SK-N-SH (cell line): ENCODE measurements around the gene COX7A1. TPM values are rescaled to one million over a fixed set of nuclear protein-coding genes. Genes with fewer than 3 reads are reported as not detected.

Experiments
- CTCF ChIA-PET: fragments of 300-600, 350-600 bp; formaldehyde crosslinking; extraction: SDS; loops from one replicate; lab custom pipeline; 2021; lab: Yijun Ruan, JAX
- POLR2A ChIA-PET: fragments of 350-600 bp; sonication (Branson Sonifier 250); formaldehyde crosslinking; extraction: SDS; loops from one replicate; lab custom pipeline; 2020; ENCODE audit warnings: antibody characterized with exemption, inconsistent platforms; lab: Yijun Ruan, JAX
- DNase-seq: peaks from one replicate; pipeline ENCODE4 v3.0.0; 2012
- H2AFZ ChIP-seq: fragments of 200-600 bp; sonication (generic); 2 replicates; pipeline ENCODE4 v1.8.1; 2016; ENCODE audit warnings: antibody characterized with exemption, mild to moderate bottlenecking, low read depth
- H3F3A ChIP-seq: fragments of 200-600 bp; sonication (generic); replicated peaks from 2 replicates; pipeline ENCODE3; 2016; ENCODE audit warnings: antibody characterized with exemption, mild to moderate bottlenecking; ENCODE audit not compliant: insufficient read depth
- H3K27ac ChIP-seq, 2 experiments: fragments of 200-500 bp in 1 of 2; fragments of 200-600 bp in 1 of 2; sonication (Bioruptor generic) in 1 of 2; sonication (generic), shearing (Covaris generic) in 1 of 2; 2 replicates each; pipeline versions ENCODE4 v1.5.1 to v1.6.1; 2014 to 2016; ENCODE audit warnings: low read depth in 2 of 2, inconsistent platforms in 1 of 2, low read length in 1 of 2, mild to moderate bottlenecking in 1 of 2, mixed read lengths in 1 of 2
- H3K27me3 ChIP-seq: fragments of 200-600 bp; sonication (generic), shearing (Covaris generic); 2 replicates; pipeline ENCODE4 v1.6.1; 2016; ENCODE audit warnings: mixed run types; ENCODE audit not compliant: insufficient read depth
- H3K36me3 ChIP-seq, 2 experiments: fragments of 200-500 bp in 1 of 2; fragments of 200-600 bp in 1 of 2; sonication (Bioruptor generic) in 1 of 2; sonication (generic) in 1 of 2; replicated peaks in 1 of 2; 2 replicates each; pipeline versions ENCODE3 to v1.5.1; 2014 to 2016; ENCODE audit warnings: low read length in 1 of 2, mild to moderate bottlenecking in 1 of 2; ENCODE audit not compliant: insufficient read depth in 2 of 2, control insufficient read depth in 1 of 2
- H3K4me1 ChIP-seq, 2 experiments: fragments of 200-500 bp in 1 of 2; fragments of 200-600 bp in 1 of 2; sonication (Bioruptor generic) in 1 of 2; sonication (generic), shearing (Covaris generic) in 1 of 2; 2 replicates each; pipeline versions ENCODE4 v1.5.1 to v1.6.1; 2014 to 2016; ENCODE audit warnings: low read depth in 1 of 2, low read length in 1 of 2, mixed run types in 1 of 2; ENCODE audit not compliant: insufficient read depth in 2 of 2, control insufficient read depth in 1 of 2
- H3K4me2 ChIP-seq: fragments of 200-600 bp; sonication (generic), shearing (Covaris generic); 2 replicates; pipeline ENCODE4 v1.6.1; 2017; ENCODE audit warnings: mixed run types
- H3K4me3 ChIP-seq, 2 experiments: fragments of 200-500 bp in 1 of 2; fragments of 200-600 bp in 1 of 2; sonication (Bioruptor generic) in 1 of 2; sonication (generic), shearing (Covaris generic) in 1 of 2; 2 replicates each; pipeline versions ENCODE4 v1.5.1 to v1.8.1; 2014 to 2016; ENCODE audit warnings: low read depth in 2 of 2, inconsistent platforms in 1 of 2, low read length in 1 of 2, mild to moderate bottlenecking in 1 of 2, mixed read lengths in 1 of 2, moderate library complexity in 1 of 2
- H3K79me2 ChIP-seq: fragments of 200-600 bp; sonication (generic); 2 replicates; pipeline ENCODE4 v1.8.1; 2017; ENCODE audit warnings: mild to moderate bottlenecking; ENCODE audit not compliant: insufficient read depth
- H3K9ac ChIP-seq: fragments of 200-600 bp; sonication (generic); 2 replicates; pipeline ENCODE4 v1.6.1; 2017; ENCODE audit warnings: mixed run types
- H3K9me2 ChIP-seq: fragments of 200-600 bp; sonication (generic); 2 replicates; pipeline ENCODE4 v1.6.1; 2017; ENCODE audit warnings: mixed run types
- H3K9me3 ChIP-seq: fragments of 200-600 bp; sonication (generic); 2 replicates; pipeline ENCODE4 v1.6.1; 2017; ENCODE audit warnings: mixed run types, mild to moderate bottlenecking, moderate library complexity
- H4K20me1 ChIP-seq: fragments of 200-600 bp; sonication (generic); 2 replicates; pipeline ENCODE4 v1.6.1; 2017; ENCODE audit warnings: mild to moderate bottlenecking, mixed run types; ENCODE audit not compliant: insufficient read depth
- CHD2 ChIP-seq: fragments of 150-350 bp; IDR thresholded peaks from 2 replicates; pipeline ENCODE4 v1.6.1; 2018; ENCODE audit warnings: low read length; ENCODE audit not compliant: partially characterized antibody
- EP300 ChIP-seq, 2 experiments: IDR thresholded peaks; 2 replicates each; pipeline versions ENCODE4 v1.4.0 to v1.6.1; 2012; ENCODE audit warnings: borderline replicate concordance in 1 of 2, low read depth in 1 of 2, low read length in 1 of 2
- FOSL2 ChIP-seq: IDR thresholded peaks from 2 replicates; pipeline ENCODE4 v1.4.0; 2012; ENCODE audit warnings: low read depth, mild to moderate bottlenecking, moderate library complexity, borderline replicate concordance
- FOXM1 ChIP-seq: IDR thresholded peaks from 2 replicates; pipeline ENCODE4 v1.4.0; 2012; ENCODE audit warnings: low read depth, mild to moderate bottlenecking
- GABPA ChIP-seq: IDR thresholded peaks from 2 replicates; pipeline ENCODE4 v1.4.0; 2012; ENCODE audit warnings: low read depth, mild to moderate bottlenecking
- GATA2 ChIP-seq: sonication (generic); formaldehyde crosslinking; IDR thresholded peaks from 2 replicates; pipeline ENCODE4 v1.5.0; 2020; ENCODE audit warnings: mild to moderate bottlenecking, missing genetic modification reagents
- JUND ChIP-seq: IDR thresholded peaks from 2 replicates; pipeline ENCODE4 v1.4.0; 2012
- NFIC ChIP-seq: IDR thresholded peaks from 2 replicates; pipeline ENCODE4 v1.4.0; 2012; ENCODE audit warnings: borderline replicate concordance
- RAD21 ChIP-seq: IDR thresholded peaks from 2 replicates; pipeline ENCODE4 v1.6.1; 2012; ENCODE audit warnings: mild to moderate bottlenecking, low read length
- RCOR1 ChIP-seq: fragments of 150-350 bp; IDR thresholded peaks from 2 replicates; pipeline ENCODE4 v1.6.1; 2017; ENCODE audit warnings: antibody characterized with exemption, low read length
- RFX5 ChIP-seq: IDR thresholded peaks from 2 replicates; pipeline ENCODE4 v1.6.1; 2012; ENCODE audit warnings: mild to moderate bottlenecking, improper control_type of control experiment, low read length
- TAF1 ChIP-seq: IDR thresholded peaks from 2 replicates; pipeline ENCODE4 v1.6.1; 2012; ENCODE audit warnings: low read depth, mild to moderate bottlenecking, low read length, moderate library complexity, borderline replicate concordance
- TCF12 ChIP-seq: IDR thresholded peaks from 2 replicates; pipeline ENCODE4 v1.4.0; 2012
- TEAD4 ChIP-seq: IDR thresholded peaks from 2 replicates; pipeline ENCODE4 v1.4.0; 2012; ENCODE audit warnings: mild to moderate bottlenecking, borderline replicate concordance; ENCODE audit not compliant: insufficient read depth
- WGBS: methylation state at CpG from one replicate; pipeline ENCODE4 v1.1.6; 2017; ENCODE audit warnings: low lambda C conversion rate; 5-methylcytosine and 5-hydroxymethylcytosine counted together
- polyA plus RNA-seq, 3 experiments: library from polyadenylated mRNA; depleted of rRNA; stranded (reverse); fragments of >200 nt; gene quantifications; 2 replicates each; pipeline ENCODE4 v1.2.3, GENCODE V29; 2012
- TF ChIP-seq, protein P1 (sequence below): IDR thresholded peaks from 2 replicates; pipeline ENCODE4; 2012
- TF ChIP-seq, protein P2 (sequence below): fragments of 150-350 bp; IDR thresholded peaks from 2 replicates; pipeline ENCODE4 v1.6.1; 2017; ENCODE audit warnings: antibody characterized with exemption, low read length, low read depth, borderline replicate concordance
- TF ChIP-seq, protein P3 (sequence below): fragments of 150-350 bp; IDR thresholded peaks from 2 replicates; pipeline ENCODE4 v1.6.1; 2016; ENCODE audit warnings: mild to moderate bottlenecking, low read depth, low read length
- TF ChIP-seq, protein P4 (sequence below): fragments of 200-600 bp; sonication (generic); IDR thresholded peaks from 2 replicates; pipeline ENCODE4 v1.6.1; 2017; ENCODE audit warnings: antibody characterized with exemption, mild to moderate bottlenecking, moderate library complexity
- TF ChIP-seq, protein P5 (sequence below): IDR thresholded peaks from 2 replicates; pipeline ENCODE4 v1.4.0; 2012; ENCODE audit warnings: low read depth

COX7A1 gene
- polyA plus RNA-seq, 1 of the 3 experiments (the other 2 are of a cell fraction) = not detected

DNA sequence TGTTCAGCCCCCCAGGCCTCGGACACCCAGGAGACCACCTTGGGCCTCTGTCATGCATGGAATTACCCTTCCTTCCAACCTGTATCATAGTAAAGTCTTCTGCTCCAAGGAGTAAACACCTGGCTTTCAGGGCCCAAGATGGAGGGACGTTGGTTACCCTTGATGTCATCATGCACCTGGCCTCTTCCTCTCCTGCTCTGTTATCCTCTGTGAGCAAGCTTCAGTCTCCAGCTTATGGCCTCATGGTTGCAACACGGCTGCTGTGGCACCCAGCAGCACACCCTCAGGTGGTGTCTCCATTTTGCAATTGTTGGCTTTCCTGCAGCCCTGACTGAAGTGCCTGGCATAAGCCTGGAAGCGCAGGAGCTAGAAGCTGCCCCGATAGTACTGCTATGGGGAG is 45.3 kb downstream of the COX7A1 start:
- CTCF ChIA-PET = no interaction called here
- H3K4me3 ChIP-seq = no peak overlapping the region
- H3K9ac ChIP-seq = no peak overlapping the region
- H3K9me2 ChIP-seq = no peaks in the 10 kb centered on the region
- H3K4me1 ChIP-seq = no peaks in the 10 kb centered on the region
- H3F3A ChIP-seq = no peaks in the 10 kb centered on the region
- TF ChIP-seq JUND = no peak
- no peak for TF ChIP-seq FOSL2
- no peak for TF ChIP-seq GABPA
- TF ChIP-seq, protein P1, sequence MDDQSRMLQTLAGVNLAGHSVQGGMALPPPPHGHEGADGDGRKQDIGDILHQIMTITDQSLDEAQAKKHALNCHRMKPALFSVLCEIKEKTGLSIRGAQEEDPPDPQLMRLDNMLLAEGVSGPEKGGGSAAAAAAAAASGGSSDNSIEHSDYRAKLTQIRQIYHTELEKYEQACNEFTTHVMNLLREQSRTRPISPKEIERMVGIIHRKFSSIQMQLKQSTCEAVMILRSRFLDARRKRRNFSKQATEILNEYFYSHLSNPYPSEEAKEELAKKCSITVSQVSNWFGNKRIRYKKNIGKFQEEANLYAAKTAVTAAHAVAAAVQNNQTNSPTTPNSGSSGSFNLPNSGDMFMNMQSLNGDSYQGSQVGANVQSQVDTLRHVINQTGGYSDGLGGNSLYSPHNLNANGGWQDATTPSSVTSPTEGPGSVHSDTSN = no peak
- TF ChIP-seq TEAD4 = no peak
- TF ChIP-seq, protein P2, sequence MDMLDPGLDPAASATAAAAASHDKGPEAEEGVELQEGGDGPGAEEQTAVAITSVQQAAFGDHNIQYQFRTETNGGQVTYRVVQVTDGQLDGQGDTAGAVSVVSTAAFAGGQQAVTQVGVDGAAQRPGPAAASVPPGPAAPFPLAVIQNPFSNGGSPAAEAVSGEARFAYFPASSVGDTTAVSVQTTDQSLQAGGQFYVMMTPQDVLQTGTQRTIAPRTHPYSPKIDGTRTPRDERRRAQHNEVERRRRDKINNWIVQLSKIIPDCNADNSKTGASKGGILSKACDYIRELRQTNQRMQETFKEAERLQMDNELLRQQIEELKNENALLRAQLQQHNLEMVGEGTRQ = no peak
- TF ChIP-seq TAF1 = no peak
- 97% methylated on average over 5 of the region's 5 CpGs for WGBS
- H4K20me1 ChIP-seq = no peaks in the 10 kb centered on the region
- H3K79me2 ChIP-seq = no peaks in the 10 kb centered on the region
- no peak overlapping the region for H3K4me2 ChIP-seq
- H3K27ac ChIP-seq = no peak overlapping the region
- H3K36me3 ChIP-seq = peaks cover 6 to 14% of the 10 kb centered on the region in 2 experiments
- no peaks in the 10 kb centered on the region for H3K27me3 ChIP-seq
- DNase-seq = no peak
- no peaks in the 10 kb centered on the region for H3K9me3 ChIP-seq
- H2AFZ ChIP-seq = no peak overlapping the region
- POLR2A ChIA-PET = no interaction called here

DNA sequence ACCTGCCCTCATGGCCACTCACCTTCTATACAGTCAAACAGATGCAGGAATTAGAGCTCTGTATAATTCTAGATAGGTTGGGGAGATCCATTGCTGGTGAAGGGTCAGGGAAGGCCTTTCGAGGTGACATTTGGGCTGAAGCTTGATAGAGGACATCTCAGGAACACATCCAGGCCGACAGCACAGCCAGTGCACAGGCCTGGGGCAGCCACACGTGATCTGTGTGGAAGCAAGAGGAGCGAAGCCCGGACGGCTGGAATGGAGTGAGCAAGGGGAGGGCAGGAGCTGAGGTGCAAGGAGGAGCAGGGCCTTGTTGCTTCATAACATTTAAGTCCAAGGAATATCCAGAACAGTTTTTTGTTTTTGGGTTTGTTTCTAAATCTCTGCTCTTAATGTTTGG is 45.8 kb downstream of the COX7A1 start:
- Histone ChIP-seq H3F3A (no peaks in the 10 kb centered on the region), H3K4me3 (no peak overlapping the region), H2AFZ (no peak overlapping the region), H3K9me3 (no peaks in the 10 kb centered on the region), H3K9me2 (no peaks in the 10 kb centered on the region), H3K4me1 (no peaks in the 10 kb centered on the region), H4K20me1 (no peaks in the 10 kb centered on the region), H3K79me2 (no peaks in the 10 kb centered on the region), H3K27me3 (no peaks in the 10 kb centered on the region), H3K4me2 (no peak overlapping the region), H3K9ac (no peak overlapping the region), H3K27ac (no peak overlapping the region), H3K36me3 (peaks cover 5 to 14% of the 10 kb centered on the region in 2 experiments)
- DNase-seq = no peak
- POLR2A ChIA-PET = no interaction called here
- WGBS = 90% methylated on average over 6 of the region's 6 CpGs
- CTCF ChIA-PET = no interaction called here
- TF ChIP-seq, protein P1 = no peak
- TF ChIP-seq GATA2 (CRISPR knock-in tag) (no peak), RAD21 (no peak), TAF1 (no peak), CHD2 (no peak), RCOR1 (no peak), NFIC (no peak), FOSL2 (no peak), RFX5 (no peak), EP300 (IDR thresholded peaks at IDR 0.05; ENCODE audit: borderline replicate concordance in 1 of 2, low read depth in 1 of 2, low read length in 1 of 2) (no peak), TCF12 (no peak), JUND (no peak), FOXM1 (no peak)
- TF ChIP-seq, protein P3, sequence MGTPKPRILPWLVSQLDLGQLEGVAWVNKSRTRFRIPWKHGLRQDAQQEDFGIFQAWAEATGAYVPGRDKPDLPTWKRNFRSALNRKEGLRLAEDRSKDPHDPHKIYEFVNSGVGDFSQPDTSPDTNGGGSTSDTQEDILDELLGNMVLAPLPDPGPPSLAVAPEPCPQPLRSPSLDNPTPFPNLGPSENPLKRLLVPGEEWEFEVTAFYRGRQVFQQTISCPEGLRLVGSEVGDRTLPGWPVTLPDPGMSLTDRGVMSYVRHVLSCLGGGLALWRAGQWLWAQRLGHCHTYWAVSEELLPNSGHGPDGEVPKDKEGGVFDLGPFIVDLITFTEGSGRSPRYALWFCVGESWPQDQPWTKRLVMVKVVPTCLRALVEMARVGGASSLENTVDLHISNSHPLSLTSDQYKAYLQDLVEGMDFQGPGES = no peak
- TF ChIP-seq, protein P2 = no peak
- TF ChIP-seq, protein P4, sequence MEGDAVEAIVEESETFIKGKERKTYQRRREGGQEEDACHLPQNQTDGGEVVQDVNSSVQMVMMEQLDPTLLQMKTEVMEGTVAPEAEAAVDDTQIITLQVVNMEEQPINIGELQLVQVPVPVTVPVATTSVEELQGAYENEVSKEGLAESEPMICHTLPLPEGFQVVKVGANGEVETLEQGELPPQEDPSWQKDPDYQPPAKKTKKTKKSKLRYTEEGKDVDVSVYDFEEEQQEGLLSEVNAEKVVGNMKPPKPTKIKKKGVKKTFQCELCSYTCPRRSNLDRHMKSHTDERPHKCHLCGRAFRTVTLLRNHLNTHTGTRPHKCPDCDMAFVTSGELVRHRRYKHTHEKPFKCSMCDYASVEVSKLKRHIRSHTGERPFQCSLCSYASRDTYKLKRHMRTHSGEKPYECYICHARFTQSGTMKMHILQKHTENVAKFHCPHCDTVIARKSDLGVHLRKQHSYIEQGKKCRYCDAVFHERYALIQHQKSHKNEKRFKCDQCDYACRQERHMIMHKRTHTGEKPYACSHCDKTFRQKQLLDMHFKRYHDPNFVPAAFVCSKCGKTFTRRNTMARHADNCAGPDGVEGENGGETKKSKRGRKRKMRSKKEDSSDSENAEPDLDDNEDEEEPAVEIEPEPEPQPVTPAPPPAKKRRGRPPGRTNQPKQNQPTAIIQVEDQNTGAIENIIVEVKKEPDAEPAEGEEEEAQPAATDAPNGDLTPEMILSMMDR = no peak
- TF ChIP-seq, protein P5, sequence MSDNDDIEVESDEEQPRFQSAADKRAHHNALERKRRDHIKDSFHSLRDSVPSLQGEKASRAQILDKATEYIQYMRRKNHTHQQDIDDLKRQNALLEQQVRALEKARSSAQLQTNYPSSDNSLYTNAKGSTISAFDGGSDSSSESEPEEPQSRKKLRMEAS = no peak
